Smooth muscle cell (in vitro differentiated cells): ENCODE data around the gene LRPAP1. TPM values are rescaled to one million over a fixed set of nuclear protein-coding genes. Genes with fewer than 3 reads are reported as not detected.
"Not testable (repeated sequence)": the region's sequence is repeated elsewhere in the genome, so short reads cannot be mapped to it uniquely, and the experiment has no call there.

ENCODE experiments used
- DNase-seq: peaks from one replicate; lab custom pipeline; 2025; ENCODE audit not compliant: unreplicated experiment; lab: John Stamatoyannopoulos, UW
- H2AFZ ChIP-seq: fragments of 200-600 bp; sonication (generic); 2 replicates; pipeline ENCODE4 v1.6.0; 2016; ENCODE audit warnings: antibody characterized with exemption, low read depth, mild to moderate bottlenecking
- H3F3A ChIP-seq: fragments of 200-600 bp; sonication (generic); 2 replicates; pipeline ENCODE4 v1.6.0; 2017; ENCODE audit warnings: antibody characterized with exemption, low read depth
- H3K27ac ChIP-seq: fragments of 200-600 bp; sonication (generic); 2 replicates; pipeline ENCODE4 v1.5.1; 2016; ENCODE audit warnings: low read depth, mild to moderate bottlenecking
- H3K27me3 ChIP-seq: fragments of 200-600 bp; sonication (generic); 2 replicates; pipeline ENCODE4 v1.6.1; 2016; ENCODE audit warnings: low read depth, mild to moderate bottlenecking
- H3K36me3 ChIP-seq: fragments of 200-600 bp; sonication (generic); 2 replicates; pipeline ENCODE4 v1.5.1; 2016; ENCODE audit warnings: low read depth
- H3K4me1 ChIP-seq: fragments of 200-600 bp; sonication (generic); 2 replicates; pipeline ENCODE4 v1.5.1; 2016; ENCODE audit warnings: low read depth
- H3K4me2 ChIP-seq: fragments of 200-600 bp; sonication (generic); 2 replicates; pipeline ENCODE4 v1.6.0; 2016; ENCODE audit warnings: mild to moderate bottlenecking
- H3K4me3 ChIP-seq: fragments of 200-600 bp; sonication (generic); 2 replicates; pipeline ENCODE4 v1.5.1; 2016; ENCODE audit warnings: mild to moderate bottlenecking
- H3K79me2 ChIP-seq: fragments of 200-600 bp; sonication (generic); 2 replicates; pipeline ENCODE4 v1.6.0; 2016; ENCODE audit warnings: low read depth, mild to moderate bottlenecking
- H3K9ac ChIP-seq: fragments of 200-600 bp; sonication (generic); 2 replicates; pipeline ENCODE4 v1.6.0; 2016; ENCODE audit warnings: low read depth
- H3K9me3 ChIP-seq: fragments of 200-600 bp; sonication (generic); replicated peaks from 2 replicates; pipeline ENCODE4 v1.5.1; 2016; ENCODE audit warnings: low read depth
- H4K20me1 ChIP-seq: fragments of 200-600 bp; sonication (generic); 2 replicates; pipeline ENCODE4 v1.6.0; 2016; ENCODE audit warnings: low read depth
- whole genome bisulfite sequencing: methylation state at CpG from one replicate; pipeline ENCODE4 v1.1.7; 2016; ENCODE audit warnings: low lambda C conversion rate; 5-methylcytosine and 5-hydroxymethylcytosine counted together
- polyA plus RNA-seq: library from polyadenylated mRNA; unstranded; fragments of >200 nt; fragmentation: Nextera tagmentation; extraction: Ambion mirVana; gene quantifications from 2 replicates; pipeline ENCODE4 v1.2.1, GENCODE V29; 2016
- total RNA-seq: library from RNA; depleted of rRNA; stranded (reverse); fragments of >200 nt; gene quantifications from 2 replicates; pipeline ENCODE4 v1.2.3, GENCODE V29; 2014
- TF ChIP-seq, protein P1 (sequence below): fragments of 200-600 bp; sonication (generic); IDR thresholded peaks from 2 replicates; pipeline ENCODE4 v1.5.1; 2017; ENCODE audit warnings: borderline replicate concordance, mild to moderate bottlenecking, antibody characterized with exemption; ENCODE audit not compliant: insufficient read depth, poor library complexity, severe bottlenecking

LRPAP1 gene
- total and polyA plus RNA-seq, 2 experiments from 2014 or later = 82.6 to 277 TPM

DNA sequence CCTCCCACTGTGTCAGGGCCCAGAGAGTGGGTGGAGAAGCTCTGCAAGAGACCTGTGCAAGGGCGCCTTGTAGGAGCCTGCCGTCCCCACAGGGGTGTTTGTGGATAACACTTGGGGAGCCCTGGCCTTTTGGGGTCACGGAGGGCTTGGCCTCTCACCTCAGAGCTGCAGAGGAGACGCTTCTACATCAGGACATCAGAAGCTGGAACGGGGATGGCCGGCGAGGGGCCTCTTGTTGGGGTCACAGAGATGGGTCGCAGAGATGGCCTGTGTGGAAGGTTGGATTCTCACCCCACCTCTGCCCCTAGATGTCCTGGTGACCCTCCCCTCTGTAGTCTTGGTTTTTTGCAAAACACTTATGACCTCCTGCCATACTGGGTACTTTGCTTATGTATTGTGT lies 13.1 kb upstream of the LRPAP1 start:
- H3K9me3 ChIP-seq, H3K27me3 ChIP-seq, H2AFZ ChIP-seq, DNase-seq, H3K27ac ChIP-seq, H3K36me3 ChIP-seq, H3K4me2 ChIP-seq, H3F3A ChIP-seq, H3K9ac ChIP-seq, H3K4me3 ChIP-seq, H3K79me2 ChIP-seq, H4K20me1 ChIP-seq, H3K4me1 ChIP-seq: not testable (repeated sequence)
- 90% methylated on average over 8 of the region's 8 CpGs for WGBS

DNA sequence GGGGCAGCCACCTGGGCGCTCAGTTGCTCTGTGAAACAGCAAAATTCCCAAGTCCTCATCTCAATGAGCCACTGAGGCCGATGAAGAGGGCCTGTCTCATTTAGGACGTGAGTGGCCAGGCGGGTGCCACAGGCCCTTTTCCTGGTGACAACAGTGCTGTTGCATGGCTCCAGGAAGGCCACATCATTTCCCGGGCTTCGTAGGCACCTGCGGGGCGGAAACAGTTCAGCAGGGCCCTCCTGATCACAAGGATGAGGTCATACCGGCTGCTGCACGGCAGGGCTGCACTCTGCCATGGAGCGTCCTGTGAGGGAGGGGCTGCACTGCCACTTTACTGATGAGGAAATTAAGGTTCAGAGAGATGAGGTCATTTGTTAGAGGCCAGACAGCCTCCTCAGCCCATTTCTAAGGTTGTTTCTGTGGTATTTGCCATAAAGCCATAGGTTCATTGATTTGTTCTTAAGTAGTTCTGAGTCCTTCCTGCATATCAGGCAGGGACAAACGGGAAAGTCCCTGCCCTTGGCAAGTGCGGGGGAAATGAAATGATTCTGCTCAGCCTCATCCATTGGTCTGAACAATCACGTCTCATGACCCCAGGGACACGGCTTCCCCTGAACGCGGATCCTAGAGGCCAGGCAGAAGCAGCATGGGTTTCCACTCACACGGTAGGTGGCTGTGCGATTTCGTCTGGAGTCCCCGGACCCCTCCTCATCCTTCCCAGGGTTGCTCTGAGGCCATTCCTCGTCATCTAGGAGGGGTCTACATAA lies 12.2 kb upstream of the LRPAP1 start:
- DNase-seq, H3K9ac ChIP-seq, H3F3A ChIP-seq, H3K36me3 ChIP-seq, H3K27ac ChIP-seq, H3K27me3 ChIP-seq, H3K4me2 ChIP-seq, H3K9me3 ChIP-seq, H3K4me3 ChIP-seq, H4K20me1 ChIP-seq, H2AFZ ChIP-seq, H3K4me1 ChIP-seq, H3K79me2 ChIP-seq: not testable (repeated sequence)
- 75% methylated on average over 22 of the region's 22 CpGs for WGBS

DNA sequence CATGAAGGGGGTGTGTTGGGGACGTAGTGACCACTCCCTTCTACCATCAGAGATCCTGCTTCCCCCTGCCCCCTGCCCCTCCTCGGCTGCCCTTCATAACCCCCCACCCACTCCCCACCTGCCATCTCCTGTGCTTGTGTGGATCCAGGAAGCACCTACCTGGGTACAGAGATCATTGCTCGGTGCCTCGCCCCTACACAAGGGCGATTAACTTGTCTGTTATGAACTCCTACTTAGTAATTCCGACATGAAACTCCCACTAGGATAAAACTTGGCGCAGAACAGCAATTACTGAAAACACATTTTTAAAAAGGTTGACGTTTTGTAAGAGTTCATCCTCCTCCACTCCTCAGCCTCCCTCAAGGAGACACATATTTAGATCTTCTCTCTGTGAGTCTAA lies 11.2 kb upstream of the LRPAP1 start:
- not testable (repeated sequence) for H3K4me1 ChIP-seq, H3K36me3 ChIP-seq, H3K9me3 ChIP-seq, H2AFZ ChIP-seq, H3K27ac ChIP-seq, DNase-seq, H3K4me3 ChIP-seq, H4K20me1 ChIP-seq, H3K4me2 ChIP-seq, H3F3A ChIP-seq, H3K27me3 ChIP-seq, H3K9ac ChIP-seq, H3K79me2 ChIP-seq
- 92% methylated on average over 6 of the region's 8 CpGs for WGBS

DNA sequence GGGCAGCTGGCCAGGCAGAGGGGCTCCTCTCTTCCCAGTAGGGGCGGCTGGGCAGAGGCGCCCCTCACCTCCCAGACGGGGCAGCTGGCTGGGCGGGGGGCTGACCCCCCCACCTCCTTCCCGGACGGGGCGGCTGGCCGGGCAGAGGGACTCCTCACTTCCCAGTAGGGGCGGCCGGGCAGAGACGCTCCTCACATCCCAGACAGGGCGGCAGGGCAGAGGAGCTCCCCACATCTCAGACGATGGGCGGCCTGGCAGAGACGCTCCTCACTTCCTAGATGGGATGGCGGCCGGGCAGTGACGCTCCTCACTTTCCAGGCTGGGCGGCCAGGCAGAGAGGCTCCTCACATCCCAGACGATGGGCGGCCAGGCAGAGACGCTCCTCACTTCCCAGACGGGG lies 6.7 kb upstream of the LRPAP1 start:
- DNase-seq, H3K36me3 ChIP-seq, H3K9ac ChIP-seq, H3K79me2 ChIP-seq, H3K4me3 ChIP-seq, H3K9me3 ChIP-seq, H2AFZ ChIP-seq, H3K27ac ChIP-seq, H3K4me2 ChIP-seq, H4K20me1 ChIP-seq, H3K4me1 ChIP-seq, H3K27me3 ChIP-seq, H3F3A ChIP-seq: not testable (repeated sequence)
- 91% methylated on average over 13 of the region's 23 CpGs for WGBS

DNA sequence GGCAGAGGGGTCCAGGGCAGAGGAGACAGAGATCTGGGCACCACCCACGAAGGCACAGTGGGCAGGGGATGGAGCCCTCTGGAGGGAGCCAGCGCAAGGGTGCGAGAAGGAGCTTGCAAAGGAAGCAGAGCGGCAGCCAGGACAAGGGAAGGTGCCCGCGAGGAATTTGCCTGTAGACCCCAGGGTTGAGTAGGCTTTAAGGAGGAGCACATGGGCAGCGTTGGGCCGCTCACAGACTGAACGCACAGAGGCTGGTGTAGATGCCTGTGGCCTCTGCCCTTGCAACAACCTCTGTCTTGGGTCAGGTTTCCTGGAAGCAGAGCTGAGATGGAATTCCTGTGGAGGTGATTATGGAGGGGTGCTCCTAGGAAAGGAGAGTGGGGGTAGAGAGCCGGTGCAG lies 3.6 kb upstream of the LRPAP1 start:
- Histone ChIP-seq H3K4me1 (peaks cover 16% of the 10 kb centered on the region), H3K79me2 (peaks cover 13% of the 10 kb centered on the region)
- H2AFZ ChIP-seq, H3K27ac ChIP-seq, H4K20me1 ChIP-seq, H3K36me3 ChIP-seq, H3K9me3 ChIP-seq, H3K9ac ChIP-seq, H3K27me3 ChIP-seq, H3K4me3 ChIP-seq, DNase-seq, H3F3A ChIP-seq, H3K4me2 ChIP-seq: not testable (repeated sequence)
- WGBS = 84% methylated on average over 10 of the region's 10 CpGs

DNA sequence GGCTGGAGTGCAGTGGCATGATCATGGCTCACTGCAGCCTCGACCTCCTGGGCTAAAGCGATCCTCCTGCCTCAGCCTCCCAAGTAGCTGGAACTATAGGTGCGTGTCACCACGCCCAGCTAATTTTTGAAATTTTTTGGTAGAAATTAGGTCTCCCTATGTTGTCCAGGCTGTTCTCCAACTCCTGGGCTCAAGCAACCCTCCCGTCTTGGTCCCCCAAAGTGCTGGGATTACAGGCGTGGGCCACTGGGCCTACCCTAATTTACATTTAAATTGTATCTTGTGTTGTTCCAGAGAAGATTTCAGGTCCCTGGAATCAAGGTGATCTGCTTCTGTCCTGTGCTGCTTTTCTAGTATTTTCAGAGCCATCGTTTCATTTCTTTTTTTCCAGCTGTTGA lies 1.2 kb upstream of the LRPAP1 start:
- Histone ChIP-seq H3F3A (no peaks in the 10 kb centered on the region), H3K4me2 (no peak overlapping the region), H3K4me3 (no peak overlapping the region), H3K79me2 (peaks cover 34% of the 10 kb centered on the region), H4K20me1 (peaks cover 34% of the 10 kb centered on the region), H3K36me3 (no peaks in the 10 kb centered on the region), H3K27ac (no peak overlapping the region), H3K27me3 (no peaks in the 10 kb centered on the region), H3K9ac (no peak overlapping the region), H3K4me1 (peaks cover 16% of the 10 kb centered on the region), H2AFZ (no peak overlapping the region), H3K9me3 (no peaks in the 10 kb centered on the region)
- 98% methylated on average over 7 of the region's 7 CpGs for WGBS
- TF ChIP-seq, protein P1, sequence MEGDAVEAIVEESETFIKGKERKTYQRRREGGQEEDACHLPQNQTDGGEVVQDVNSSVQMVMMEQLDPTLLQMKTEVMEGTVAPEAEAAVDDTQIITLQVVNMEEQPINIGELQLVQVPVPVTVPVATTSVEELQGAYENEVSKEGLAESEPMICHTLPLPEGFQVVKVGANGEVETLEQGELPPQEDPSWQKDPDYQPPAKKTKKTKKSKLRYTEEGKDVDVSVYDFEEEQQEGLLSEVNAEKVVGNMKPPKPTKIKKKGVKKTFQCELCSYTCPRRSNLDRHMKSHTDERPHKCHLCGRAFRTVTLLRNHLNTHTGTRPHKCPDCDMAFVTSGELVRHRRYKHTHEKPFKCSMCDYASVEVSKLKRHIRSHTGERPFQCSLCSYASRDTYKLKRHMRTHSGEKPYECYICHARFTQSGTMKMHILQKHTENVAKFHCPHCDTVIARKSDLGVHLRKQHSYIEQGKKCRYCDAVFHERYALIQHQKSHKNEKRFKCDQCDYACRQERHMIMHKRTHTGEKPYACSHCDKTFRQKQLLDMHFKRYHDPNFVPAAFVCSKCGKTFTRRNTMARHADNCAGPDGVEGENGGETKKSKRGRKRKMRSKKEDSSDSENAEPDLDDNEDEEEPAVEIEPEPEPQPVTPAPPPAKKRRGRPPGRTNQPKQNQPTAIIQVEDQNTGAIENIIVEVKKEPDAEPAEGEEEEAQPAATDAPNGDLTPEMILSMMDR = no peak
- DNase-seq = no peak
